ENCODE results near the gene TAS2R14.

The TAS2R14 gene

GRCh38 chr12:10959804-10960203 is 20.7 kb upstream of the TAS2R14 start:
- Histone ChIP-seq H3K27me3 (ENCODE audit: low read length) (no peaks in the 10 kb centered on the region), H3K9me3 (ENCODE audit: insufficient read depth, low read length) (no peaks in the 10 kb centered on the region), H3K27ac (ENCODE audit: low read depth, low read length) (no peak overlapping the region), H4K20me1 (ENCODE audit: low read depth, low read length) (no peaks in the 10 kb centered on the region), H3K4me3 (ENCODE audit: insufficient read depth, low read length, poor library complexity, severe bottlenecking) (no peak overlapping the region), H3K79me2 (ENCODE audit: insufficient read depth, low read length) (no peaks in the 10 kb centered on the region), H3K9me2 (replicated peaks; ENCODE audit: insufficient read depth, low read length) (no peaks in the 10 kb centered on the region), H3K9ac (ENCODE audit: low read length) (no peak overlapping the region), H3K36me3 (ENCODE audit: low read length) (no peaks in the 10 kb centered on the region), H3F3A (ENCODE audit: insufficient read depth) (no peaks in the 10 kb centered on the region), H2AFZ (ENCODE audit: low read depth, low read length, severe bottlenecking) (no peak overlapping the region), H3K4me2 (ENCODE audit: low read depth, low read length, poor library complexity, severe bottlenecking) (no peak overlapping the region)
- no peak for TF ChIP-seq CTCF (IDR thresholded peaks at IDR 0.05; ENCODE audit: insufficient read depth, low read length, poor library complexity, severe bottlenecking)
- TF ChIP-seq EZH2phosphoT487 (conservative IDR thresholded peaks at IDR 0.05; ENCODE audit: low read length) = no peak

DNA sequence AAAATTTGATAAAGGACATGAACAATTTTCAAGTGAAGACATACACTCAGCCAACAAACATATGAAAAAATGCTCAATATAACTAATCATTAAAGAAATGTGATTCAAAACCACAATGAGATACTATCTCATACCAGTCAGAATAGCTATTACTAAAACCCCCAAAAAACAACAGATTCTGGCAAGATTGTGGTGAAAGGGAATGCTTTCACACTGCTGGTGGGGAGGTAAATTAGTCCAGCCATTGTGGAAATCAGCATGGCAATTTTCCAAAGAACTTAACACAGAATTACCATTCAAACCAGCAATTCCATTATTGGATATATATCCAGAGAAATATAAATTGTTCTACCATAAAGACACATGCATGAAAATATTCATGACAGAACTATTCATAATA is 18.7 kb upstream of the TAS2R14 start:
- Histone ChIP-seq H3F3A (ENCODE audit: insufficient read depth) (no peaks in the 10 kb centered on the region), H3K9me2 (replicated peaks; ENCODE audit: insufficient read depth, low read length) (no peaks in the 10 kb centered on the region), H3K27me3 (ENCODE audit: low read length) (no peaks in the 10 kb centered on the region), H2AFZ (ENCODE audit: low read depth, low read length, severe bottlenecking) (no peak overlapping the region), H3K9me3 (ENCODE audit: insufficient read depth, low read length) (no peaks in the 10 kb centered on the region), H3K79me2 (ENCODE audit: insufficient read depth, low read length) (no peaks in the 10 kb centered on the region), H3K27ac (ENCODE audit: low read depth, low read length) (no peak overlapping the region), H3K4me3 (ENCODE audit: insufficient read depth, low read length, poor library complexity, severe bottlenecking) (no peak overlapping the region), H4K20me1 (ENCODE audit: low read depth, low read length) (no peaks in the 10 kb centered on the region), H3K4me2 (ENCODE audit: low read depth, low read length, poor library complexity, severe bottlenecking) (no peak overlapping the region), H3K9ac (ENCODE audit: low read length) (no peak overlapping the region), H3K36me3 (ENCODE audit: low read length) (no peaks in the 10 kb centered on the region)
- TF ChIP-seq CTCF (IDR thresholded peaks at IDR 0.05; ENCODE audit: insufficient read depth, low read length, poor library complexity, severe bottlenecking) (no peak), EZH2phosphoT487 (conservative IDR thresholded peaks at IDR 0.05; ENCODE audit: low read length) (no peak)

- TF ChIP-seq EZH2phosphoT487 (conservative IDR thresholded peaks at IDR 0.05; ENCODE audit: low read length) (no peak), CTCF (IDR thresholded peaks at IDR 0.05; ENCODE audit: insufficient read depth, low read length, poor library complexity, severe bottlenecking) (no peak)
- no peaks in the 10 kb centered on the region for H3K79me2 ChIP-seq (ENCODE audit: insufficient read depth, low read length)
- no peak overlapping the region for H3K27ac ChIP-seq (ENCODE audit: low read depth, low read length)
- H2AFZ ChIP-seq (ENCODE audit: low read depth, low read length, severe bottlenecking) = no peak overlapping the region
- H3K27me3 ChIP-seq (ENCODE audit: low read length) = no peaks in the 10 kb centered on the region
- H3K9me2 ChIP-seq (replicated peaks; ENCODE audit: insufficient read depth, low read length) = no peaks in the 10 kb centered on the region
- no peaks in the 10 kb centered on the region for H3F3A ChIP-seq (ENCODE audit: insufficient read depth)
- H3K4me2 ChIP-seq (ENCODE audit: low read depth, low read length, poor library complexity, severe bottlenecking) = no peak overlapping the region
- no peaks in the 10 kb centered on the region for H3K9me3 ChIP-seq (ENCODE audit: insufficient read depth, low read length)
- H3K9ac ChIP-seq (ENCODE audit: low read length) = no peak overlapping the region
- H3K36me3 ChIP-seq (ENCODE audit: low read length) = no peaks in the 10 kb centered on the region
- H3K4me3 ChIP-seq (ENCODE audit: insufficient read depth, low read length, poor library complexity, severe bottlenecking) = no peak overlapping the region
- no peaks in the 10 kb centered on the region for H4K20me1 ChIP-seq (ENCODE audit: low read depth, low read length)
Observed at GRCh38 chr12:10956085-10956484, 17.0 kb upstream of the TAS2R14 start.

DNA sequence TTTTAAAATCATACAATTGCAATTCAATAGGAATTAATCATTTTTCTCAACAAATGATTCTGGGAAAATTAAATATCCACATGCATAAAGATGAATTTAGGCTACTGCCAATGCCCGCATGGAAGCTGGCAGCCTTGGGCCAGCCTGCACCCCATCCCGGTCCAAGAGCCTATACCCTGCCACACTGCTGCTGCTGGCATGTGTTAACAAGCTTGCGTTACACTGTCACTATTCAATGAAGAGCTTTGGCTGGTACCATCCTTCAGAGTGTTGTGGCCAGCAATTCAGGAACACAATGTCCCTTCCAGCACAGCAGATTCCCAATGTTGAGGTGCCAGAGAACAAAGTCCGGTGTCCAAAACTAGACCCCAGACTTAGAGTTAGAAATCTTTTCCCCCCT is 13.6 kb upstream of the TAS2R14 start:
- H3F3A ChIP-seq (ENCODE audit: insufficient read depth) = no peaks in the 10 kb centered on the region
- H2AFZ ChIP-seq (ENCODE audit: low read depth, low read length, severe bottlenecking) = no peak overlapping the region
- no peak overlapping the region for H3K4me3 ChIP-seq (ENCODE audit: insufficient read depth, low read length, poor library complexity, severe bottlenecking)
- H3K4me2 ChIP-seq (ENCODE audit: low read depth, low read length, poor library complexity, severe bottlenecking) = no peak overlapping the region
- no peaks in the 10 kb centered on the region for H4K20me1 ChIP-seq (ENCODE audit: low read depth, low read length)
- H3K27me3 ChIP-seq (ENCODE audit: low read length) = no peaks in the 10 kb centered on the region
- no peaks in the 10 kb centered on the region for H3K9me2 ChIP-seq (replicated peaks; ENCODE audit: insufficient read depth, low read length)
- H3K9ac ChIP-seq (ENCODE audit: low read length) = no peak overlapping the region
- H3K9me3 ChIP-seq (ENCODE audit: insufficient read depth, low read length) = no peaks in the 10 kb centered on the region
- no peaks in the 10 kb centered on the region for H3K79me2 ChIP-seq (ENCODE audit: insufficient read depth, low read length)
- no peaks in the 10 kb centered on the region for H3K36me3 ChIP-seq (ENCODE audit: low read length)
- no peak for TF ChIP-seq CTCF (IDR thresholded peaks at IDR 0.05; ENCODE audit: insufficient read depth, low read length, poor library complexity, severe bottlenecking)
- no peak for TF ChIP-seq EZH2phosphoT487 (conservative IDR thresholded peaks at IDR 0.05; ENCODE audit: low read length)
- H3K27ac ChIP-seq (ENCODE audit: low read depth, low read length) = no peak overlapping the region

Data from SU-DHL-6 (cell line).